GM18519 (cell line): ENCODE measurements around the gene DUOX2.
"Not testable (repeated sequence)": the region's sequence is repeated elsewhere in the genome, so short reads cannot be mapped to it uniquely, and the experiment has no call there.

Source experiments
- ATAC-seq: cut with Tn5 transposase; IDR thresholded peaks from one replicate; pipeline ENCODE4 v1.9.1; 2021; ENCODE audit warnings: mild to moderate bottlenecking, moderate library complexity; ENCODE audit not compliant: unreplicated experiment, low FRiP score

Gene DUOX2

GRCh38 chr15:45104170-45104569 is 9.8 kb downstream of the DUOX2 start:
- not testable (repeated sequence) for ATAC-seq

GRCh38 chr15:45102226-45102625 is 11.7 kb downstream of the DUOX2 start:
- no peak for ATAC-seq

GRCh38 chr15:45101749-45102148 is 12.2 kb downstream of the DUOX2 start:
- ATAC-seq, result no peak

- no peak for ATAC-seq
These were observed 12.9 kb downstream of the DUOX2 start for GRCh38 chr15:45100884-45101625.

- no peak for ATAC-seq
These were observed 14.3 kb downstream of the DUOX2 start for GRCh38 chr15:45099549-45100165.

- ATAC-seq, result no peak
These were observed 16.5 kb downstream of the DUOX2 start for GRCh38 chr15:45097466-45097865.

- ATAC-seq, result no peak
These were observed 18.3 kb downstream of the DUOX2 start for GRCh38 chr15:45095661-45096060.

GRCh38 chr15:45094358-45094730 is 19.6 kb downstream of the DUOX2 start:
- no peak for ATAC-seq

GRCh38 chr15:45093622-45094357 is 20.2 kb downstream of the DUOX2 start:
- ATAC-seq, result no peak

- no peak for ATAC-seq
These were observed 21.0 kb downstream of the DUOX2 start for GRCh38 chr15:45093013-45093412.

GRCh38 chr15:45091576-45091975 is 22.4 kb downstream of the DUOX2 start:
- no peak for ATAC-seq

- ATAC-seq, result no peak
These were observed 22.8 kb downstream of the DUOX2 start for GRCh38 chr15:45091161-45091560.

- no peak for ATAC-seq
These were observed 24.1 kb downstream of the DUOX2 start for GRCh38 chr15:45089712-45090373.

GRCh38 chr15:45088801-45089711 is 24.9 kb downstream of the DUOX2 start:
- ATAC-seq, result no peak

GRCh38 chr15:45087513-45087912 is 26.5 kb downstream of the DUOX2 start:
- ATAC-seq, result no peak

GRCh38 chr15:45084163-45084562 is 29.8 kb downstream of the DUOX2 start:
- no peak for ATAC-seq

- ATAC-seq, result no peak
These were observed 30.7 kb downstream of the DUOX2 start for GRCh38 chr15:45083223-45083622.

GRCh38 chr15:45082412-45082811 is 31.6 kb downstream of the DUOX2 start:
- not testable (repeated sequence) for ATAC-seq

- not testable (repeated sequence) for ATAC-seq
These were observed 33.4 kb downstream of the DUOX2 start for GRCh38 chr15:45080593-45080992.

GRCh38 chr15:45079628-45080246 is 34.2 kb downstream of the DUOX2 start:
- ATAC-seq, result not testable (repeated sequence)
